HTR-8/SVneo (cell line): ENCODE results near the gene ZMYND8.
"Not testable (repeated sequence)": the region's sequence is repeated elsewhere in the genome, so short reads cannot be mapped to it uniquely, and the experiment has no call there.

Experiments used
- DNase-seq: peaks from one replicate; pipeline ENCODE4 v3.0.0; 2011; ENCODE audit warnings: low spot score, mixed read lengths; ENCODE audit not compliant: insufficient read length
- FAIRE-seq: peaks from 2 replicates; lab custom pipeline; 2011; peaks lifted over from hg19 to GRCh38; lab: Jason Lieb, UNC

Gene ZMYND8

GRCh38 chr20:47215653-47216397, 140.7 kb downstream of the ZMYND8 start:
- FAIRE-seq, result no peak
- DNase-seq, result no peak

GRCh38 chr20:47213966-47214365, 142.5 kb downstream of the ZMYND8 start:
- no peak for DNase-seq
- FAIRE-seq, result no peak

DNA sequence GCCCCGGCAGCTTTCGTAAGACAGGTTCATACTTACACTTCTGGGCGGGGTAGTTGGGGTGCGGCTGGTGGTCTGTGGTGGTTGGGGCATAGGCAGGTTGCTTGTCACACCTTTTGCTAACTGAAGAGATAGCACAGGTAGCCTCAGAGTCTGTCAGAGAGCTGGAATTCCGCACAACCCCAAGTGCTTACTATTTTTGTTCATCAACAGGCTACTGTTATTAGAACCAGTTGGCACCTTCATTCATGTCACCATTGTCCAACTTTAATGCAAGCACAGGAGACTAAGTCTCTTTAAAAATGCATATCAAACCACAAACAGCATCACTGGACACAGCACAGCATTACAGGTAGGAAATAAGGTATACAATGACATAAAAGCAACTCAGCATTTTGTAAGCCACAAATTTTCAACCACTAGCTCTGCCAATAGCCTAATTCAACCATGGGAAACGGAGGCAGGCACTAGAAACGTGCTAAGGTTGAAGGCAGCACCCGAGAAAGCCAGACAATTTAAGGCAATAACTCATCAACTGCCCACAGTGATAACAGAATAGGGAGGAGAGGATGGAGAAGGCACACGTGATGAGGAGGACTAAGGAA, 143.8 kb downstream of the ZMYND8 start:
- no peak for DNase-seq
- no peak for FAIRE-seq

- FAIRE-seq (no peak), DNase-seq (no peak)
These were observed 145.5 kb downstream of the ZMYND8 start for GRCh38 chr20:47211036-47211435.

DNA sequence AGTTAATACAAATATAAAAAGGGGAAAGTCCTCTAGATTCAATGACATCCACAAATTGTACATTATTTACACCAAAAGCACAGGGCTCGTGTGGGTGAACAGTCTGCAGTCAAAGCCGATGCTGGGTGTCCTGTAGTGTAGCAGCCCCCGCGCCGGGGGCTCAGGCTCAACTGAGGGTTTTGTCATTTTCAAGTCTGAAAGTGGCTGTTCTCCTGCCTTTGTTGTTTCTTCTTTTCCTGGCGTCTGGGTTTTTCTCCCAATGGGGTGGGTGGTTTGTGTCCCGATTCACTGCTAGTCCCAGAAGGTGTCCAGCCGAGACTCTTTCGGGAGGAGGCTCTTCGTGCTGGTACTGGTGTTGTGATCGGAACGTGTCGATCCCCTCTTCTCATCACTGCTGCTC, 146.0 kb downstream of the ZMYND8 start:
- no peak for DNase-seq
- no peak for FAIRE-seq

- FAIRE-seq, result no peak
These were observed 146.5 kb downstream of the ZMYND8 start for GRCh38 chr20:47209982-47210381.

DNA sequence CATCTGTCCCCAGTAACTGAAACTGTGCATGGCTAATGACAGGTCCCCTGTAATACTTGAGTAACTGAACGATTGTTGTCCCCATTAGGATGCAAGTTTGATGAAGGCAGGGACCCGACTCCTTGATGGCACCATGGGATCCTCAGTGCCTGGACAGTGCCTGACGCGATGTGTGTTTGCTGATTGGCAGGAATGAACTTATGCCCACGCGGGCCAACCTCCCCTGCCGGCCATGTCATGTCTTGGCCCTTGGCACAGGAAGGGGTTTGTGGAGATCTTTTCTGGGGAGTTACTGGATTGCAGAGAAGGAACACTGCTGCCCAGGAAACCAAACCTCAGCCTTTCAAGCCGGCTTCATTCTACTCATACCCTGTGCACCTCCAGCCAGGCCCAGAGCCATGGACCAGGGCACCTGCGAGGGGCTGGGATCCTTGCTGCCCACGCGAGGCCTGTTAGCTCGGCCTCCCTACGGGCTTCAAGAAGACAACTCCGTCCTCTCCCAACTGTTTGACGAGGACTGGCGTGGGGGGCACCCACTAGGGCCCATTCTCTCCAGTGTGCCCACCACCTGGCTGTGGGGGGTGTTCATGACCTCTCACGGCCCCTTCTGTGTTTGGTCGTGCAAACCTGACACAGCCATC, 147.8 kb downstream of the ZMYND8 start:
- no peak for DNase-seq
- peak; percentile 31 for FAIRE-seq

More at GRCh38 chr20:47209982-47210381, 146.5 kb downstream of the ZMYND8 start:
- DNase-seq, result no peak

GRCh38 chr20:47206962-47207641, 149.4 kb downstream of the ZMYND8 start:
- peak; percentile 33 for FAIRE-seq

DNA sequence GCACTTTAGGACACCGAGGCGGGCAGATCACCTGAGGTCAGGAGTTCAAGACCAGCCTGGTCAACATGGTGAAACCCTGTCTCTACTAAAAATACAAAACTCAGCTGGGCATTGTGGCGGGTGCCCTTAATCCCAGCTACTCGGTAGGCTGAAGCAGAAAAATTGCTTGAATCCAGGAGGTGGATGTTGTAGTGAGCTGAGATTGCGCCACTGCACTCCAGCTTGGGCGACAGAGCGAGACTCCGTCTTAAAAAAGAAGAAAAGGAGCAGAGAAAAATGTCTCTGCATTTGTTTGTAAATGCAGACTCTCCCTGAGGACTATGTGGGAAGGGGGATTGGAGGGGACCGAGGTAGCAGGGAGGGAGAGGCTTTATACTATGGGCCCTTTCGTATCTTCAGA, 149.9 kb downstream of the ZMYND8 start:
- not testable (repeated sequence) for DNase-seq, FAIRE-seq

More at GRCh38 chr20:47206962-47207641, 149.4 kb downstream of the ZMYND8 start:
- no peak for DNase-seq

- peak; percentile 97 for DNase-seq
- FAIRE-seq, result peak; percentile 81
These were observed 150.8 kb downstream of the ZMYND8 start for GRCh38 chr20:47205577-47206123.

DNA sequence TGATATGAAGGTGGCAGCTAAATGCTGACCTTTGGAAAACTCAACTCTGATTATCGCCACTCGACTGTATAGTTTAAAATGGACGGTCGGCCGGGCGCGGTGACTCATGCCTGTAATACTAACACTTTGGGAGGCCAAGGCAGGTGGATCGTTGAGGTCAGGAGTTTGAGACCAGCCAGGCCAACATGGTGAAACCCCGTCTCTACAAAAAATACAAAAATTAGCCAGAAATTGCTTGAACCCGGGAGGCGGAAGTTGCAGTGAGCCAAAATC, 151.7 kb downstream of the ZMYND8 start:
- not testable (repeated sequence) for DNase-seq, FAIRE-seq

GRCh38 chr20:47204008-47204849, 152.3 kb downstream of the ZMYND8 start:
- FAIRE-seq (no peak), DNase-seq (no peak)

GRCh38 chr20:47202733-47203667, 153.5 kb downstream of the ZMYND8 start:
- DNase-seq (no peak), FAIRE-seq (peak; percentile 13)

DNA sequence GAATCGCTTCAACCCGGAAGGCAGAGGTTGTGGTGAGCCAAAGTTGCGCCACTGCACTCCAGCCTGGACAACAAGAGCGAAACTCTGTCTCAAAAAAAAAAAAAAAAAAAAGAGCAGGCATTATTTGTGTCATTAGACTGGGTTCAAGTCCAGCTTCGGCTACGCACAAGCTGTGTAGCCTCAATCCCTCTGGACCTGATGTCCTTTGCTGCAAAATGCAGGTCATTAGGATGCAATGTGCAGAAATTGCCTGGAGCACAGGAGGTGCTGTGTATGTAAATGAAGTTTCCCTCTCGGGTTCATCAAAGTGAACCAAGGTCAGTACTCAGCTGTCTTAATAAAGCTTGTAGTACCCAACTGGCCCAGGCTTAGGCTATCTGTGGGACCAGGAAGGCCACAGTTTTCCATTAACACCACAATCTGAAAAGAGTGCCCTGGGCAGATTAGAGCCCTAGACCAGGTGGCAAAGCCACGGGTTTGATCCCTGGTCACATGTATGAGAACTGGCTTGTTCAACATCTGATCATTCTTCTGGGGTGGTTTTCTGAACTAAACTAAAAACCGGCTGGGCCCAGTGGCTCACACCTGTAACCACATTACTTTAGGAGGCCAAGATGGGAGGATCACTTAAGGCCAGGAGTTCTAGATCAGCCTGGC, 155.3 kb downstream of the ZMYND8 start:
- peak; percentile 16 for FAIRE-seq
- DNase-seq, result no peak

- no peak for DNase-seq
- FAIRE-seq, result no peak
These were observed 157.4 kb downstream of the ZMYND8 start for GRCh38 chr20:47198996-47199552.

GRCh38 chr20:47198254-47198671, 158.2 kb downstream of the ZMYND8 start:
- FAIRE-seq (no peak), DNase-seq (no peak)

- peak; percentile 81 for FAIRE-seq
These were observed 160.1 kb downstream of the ZMYND8 start for GRCh38 chr20:47196091-47197081.

More at GRCh38 chr20:47196091-47197081, 160.1 kb downstream of the ZMYND8 start:
- peak; percentile 96 for DNase-seq
